Measurements from ENCODE around the gene MEIOSIN. TPM values are rescaled to one million over a fixed set of nuclear protein-coding genes. Genes with fewer than 3 reads are reported as not detected.

Gene MEIOSIN
- total and polyA plus RNA-seq, 9 donors, result not detected

- H3K4me1 ChIP-seq (ENCODE audit: insufficient read depth), result peaks cover 3% of the 10 kb centered on the region
- intact Hi-C loops (cut with DNase I), result loop anchor here in 3 of 4 donors (5.0 kb wide), 2 partner anchors 75 to 170 kb away; partner anchors contain the start of gene SIX5 (in 2 of the 3)
- H3K27ac ChIP-seq, result peak within 1 kb of the TSS; percentile 7 to 88
- no peaks in the 10 kb centered on the region for H3K27me3 ChIP-seq
- peak; percentile 90 to 95 (median 93) for DNase-seq
- no peaks in the 10 kb centered on the region for H3K9me3 ChIP-seq
- 0 to 1% (median 0%) methylated on average over 53 to 70 of the region's 70 CpGs for WGBS, 3 donors
- H3K4me3 ChIP-seq, result peak within 1 kb of the TSS; percentile 57
- no peak for TF ChIP-seq POLR2A (IDR thresholded peaks at IDR 0.05)
- TF ChIP-seq EP300 (IDR thresholded peaks at IDR 0.05), result no peak
- TF ChIP-seq CTCF (IDR thresholded peaks at IDR 0.05), result no peak
- no peaks in the 10 kb centered on the region for H3K36me3 ChIP-seq
These were observed 40.8 kb upstream of the MEIOSIN start, which contains the start of gene QPCTL for GRCh38 chr19:45692187-45693105. QPCTL (plus strand) TSS chr19:45692666; CDS start chr19:45692704, 38 bp downstream.

- 0 to 3% (median 2%) methylated on average over 22 of the region's 22 CpGs for WGBS, 3 donors
- Histone ChIP-seq H3K4me3 (peak overlapping the region; percentile 57), H3K27ac (peak overlapping the region; percentile 7 to 88), H3K36me3 (no peaks in the 10 kb centered on the region), H3K9me3 (no peaks in the 10 kb centered on the region), H3K4me1 (ENCODE audit: insufficient read depth) (peaks cover 3% of the 10 kb centered on the region), H3K27me3 (no peaks in the 10 kb centered on the region)
- peak; percentile 64 to 84 (median 80) for DNase-seq
- TF ChIP-seq CTCF (IDR thresholded peaks at IDR 0.05) (peak; percentile 61 to 79 (median 67)), POLR2A (IDR thresholded peaks at IDR 0.05) (no peak)
- intact Hi-C loops (cut with DNase I), result loop anchor here in 3 of 4 donors (5.0 kb wide), 2 partner anchors 74 to 171 kb away; partner anchors contain the start of gene SIX5 (in 2 of the 3)
These were observed 40.0 kb upstream of the MEIOSIN start for GRCh38 chr19:45693106-45693788.

DNA sequence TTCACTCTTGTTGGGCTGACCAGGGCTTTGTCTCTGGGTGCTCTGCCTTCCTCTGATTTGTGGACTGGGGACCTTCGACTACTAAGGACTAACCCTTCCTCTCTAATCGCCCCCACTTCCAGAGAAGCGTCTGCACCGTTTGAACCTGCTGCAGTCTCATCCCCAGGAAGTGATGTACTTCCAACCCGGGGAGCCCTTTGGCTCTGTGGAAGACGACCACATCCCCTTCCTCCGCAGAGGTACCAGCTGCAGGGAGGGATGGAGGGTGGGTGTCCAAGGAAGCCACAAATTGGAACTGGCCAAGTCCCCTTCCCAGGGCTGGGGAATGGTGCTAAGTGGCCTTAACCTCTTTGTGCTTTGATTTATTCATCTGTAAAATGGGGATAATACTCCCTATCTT, 31.6 kb upstream of the MEIOSIN start:
- Histone ChIP-seq H3K27me3 (no peaks in the 10 kb centered on the region), H3K27ac (no peak overlapping the region), H3K9me3 (no peaks in the 10 kb centered on the region), H3K4me1 (ENCODE audit: insufficient read depth) (no peaks in the 10 kb centered on the region), H3K36me3 (no peaks in the 10 kb centered on the region), H3K4me3 (no peak overlapping the region)
- WGBS, 3 donors, result 68 to 90% (median 76%) methylated on average over 7 of the region's 7 CpGs
- no peak for DNase-seq
- intact Hi-C loops (cut with DNase I), result no loop called here
- no peak for TF ChIP-seq EP300 (IDR thresholded peaks at IDR 0.05)
- TF ChIP-seq POLR2A (IDR thresholded peaks at IDR 0.05), result no peak
- no peak for TF ChIP-seq CTCF (IDR thresholded peaks at IDR 0.05)

DNA sequence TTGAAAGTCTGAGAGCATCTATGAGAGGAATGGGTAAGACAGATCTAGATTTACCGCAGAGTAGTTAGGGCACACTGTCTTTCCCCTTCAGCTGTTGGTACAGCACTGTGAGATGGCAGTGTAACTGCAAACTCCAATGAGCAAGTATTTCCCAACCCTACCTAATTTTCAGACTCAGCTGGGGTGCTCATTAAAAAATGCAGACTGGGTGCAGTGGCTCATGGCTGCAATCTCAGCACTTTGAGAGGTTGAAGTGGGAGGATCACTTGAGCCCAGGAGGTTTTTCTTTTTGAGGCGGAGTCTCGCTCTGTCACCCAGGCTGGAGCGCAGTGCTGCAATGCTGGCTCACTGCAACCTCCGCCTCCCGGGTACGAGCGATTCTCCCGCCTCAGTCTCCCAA, 28.1 kb upstream of the MEIOSIN start:
- 88 to 97% (median 94%) methylated on average over 9 of the region's 9 CpGs for WGBS, 3 donors
- Histone ChIP-seq H3K27ac (no peak overlapping the region), H3K27me3 (no peaks in the 10 kb centered on the region), H3K4me3 (no peak overlapping the region), H3K9me3 (no peaks in the 10 kb centered on the region), H3K36me3 (no peaks in the 10 kb centered on the region), H3K4me1 (ENCODE audit: insufficient read depth) (no peaks in the 10 kb centered on the region)
- no peak for DNase-seq
- intact Hi-C loops (cut with DNase I), result no loop called here
- TF ChIP-seq EP300 (IDR thresholded peaks at IDR 0.05), result no peak
- no peak for TF ChIP-seq CTCF (IDR thresholded peaks at IDR 0.05)
- no peak for TF ChIP-seq POLR2A (IDR thresholded peaks at IDR 0.05)
